ENCODE data around the gene PATE1.

- TF ChIP-seq, protein P1, sequence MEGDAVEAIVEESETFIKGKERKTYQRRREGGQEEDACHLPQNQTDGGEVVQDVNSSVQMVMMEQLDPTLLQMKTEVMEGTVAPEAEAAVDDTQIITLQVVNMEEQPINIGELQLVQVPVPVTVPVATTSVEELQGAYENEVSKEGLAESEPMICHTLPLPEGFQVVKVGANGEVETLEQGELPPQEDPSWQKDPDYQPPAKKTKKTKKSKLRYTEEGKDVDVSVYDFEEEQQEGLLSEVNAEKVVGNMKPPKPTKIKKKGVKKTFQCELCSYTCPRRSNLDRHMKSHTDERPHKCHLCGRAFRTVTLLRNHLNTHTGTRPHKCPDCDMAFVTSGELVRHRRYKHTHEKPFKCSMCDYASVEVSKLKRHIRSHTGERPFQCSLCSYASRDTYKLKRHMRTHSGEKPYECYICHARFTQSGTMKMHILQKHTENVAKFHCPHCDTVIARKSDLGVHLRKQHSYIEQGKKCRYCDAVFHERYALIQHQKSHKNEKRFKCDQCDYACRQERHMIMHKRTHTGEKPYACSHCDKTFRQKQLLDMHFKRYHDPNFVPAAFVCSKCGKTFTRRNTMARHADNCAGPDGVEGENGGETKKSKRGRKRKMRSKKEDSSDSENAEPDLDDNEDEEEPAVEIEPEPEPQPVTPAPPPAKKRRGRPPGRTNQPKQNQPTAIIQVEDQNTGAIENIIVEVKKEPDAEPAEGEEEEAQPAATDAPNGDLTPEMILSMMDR (conservative IDR thresholded peaks at IDR 0.05), result no peak
- TF ChIP-seq ZFX (IDR thresholded peaks at IDR 0.05), result no peak
These were observed 5.5 kb upstream of the PATE1 start for GRCh38 chr11:125740617-125741016.

All from C4-2B (cell line).